H1 (cell line): ENCODE data around the gene PRG2. TPM values are rescaled to one million over a fixed set of nuclear protein-coding genes. Genes with fewer than 3 reads are reported as not detected.

Experiments used
- CTCF ChIA-PET: fragments of 300-600 bp; sonication (Branson Sonifier 250); formaldehyde crosslinking; loops from one replicate; lab custom pipeline; 2021; ENCODE audit not compliant: partially characterized antibody; lab: Charles Lee
- POLR2A ChIA-PET: fragments of 300-600 bp; sonication (Branson Sonifier 250); formaldehyde crosslinking; loops from one replicate; lab custom pipeline; 2021; ENCODE audit warnings: inconsistent platforms; ENCODE audit not compliant: partially characterized antibody; lab: Charles Lee
- DNase-seq, 2 experiments: peaks; one replicate each; pipeline versions ENCODE4 v3.0.0 to v3.0.0-alpha.2; 2010 to 2022; ENCODE audit warnings: low spot score in 2 of 2, low read depth in 1 of 2, mixed read lengths in 1 of 2
- FAIRE-seq: peaks from 2 replicates; lab custom pipeline; 2011; peaks lifted over from hg19 to GRCh38; lab: Jason Lieb, UNC
- H2AFZ ChIP-seq: 2 replicates; pipeline ENCODE4 v1.8.1; 2012; ENCODE audit warnings: low read length, inconsistent platforms
- H2AK5ac ChIP-seq: 2 replicates; pipeline ENCODE4 v1.6.1; 2013; ENCODE audit warnings: low read depth, low read length
- H2BK120ac ChIP-seq: replicated peaks from 2 replicates; pipeline ENCODE3; 2013; ENCODE audit warnings: low read depth, low read length, inconsistent platforms
- H2BK12ac ChIP-seq: 2 replicates; pipeline ENCODE4 v1.6.1; 2013; ENCODE audit warnings: low read depth, low read length
- H2BK15ac ChIP-seq: 2 replicates; pipeline ENCODE4 v1.6.1; 2013; ENCODE audit warnings: low read length
- H2BK20ac ChIP-seq: 2 replicates; pipeline ENCODE4 v1.6.1; 2013; ENCODE audit warnings: low read length
- H2BK5ac ChIP-seq: 2 replicates; pipeline ENCODE4 v1.6.1; 2013; ENCODE audit warnings: low read depth, low read length
- H3K14ac ChIP-seq: 2 replicates; pipeline ENCODE4 v1.6.1; 2013; ENCODE audit warnings: inconsistent platforms; ENCODE audit not compliant: insufficient read length
- H3K18ac ChIP-seq: 2 replicates; pipeline ENCODE4 v1.6.1; 2013; ENCODE audit warnings: low read length; ENCODE audit errors: extremely low read depth
- H3K23ac ChIP-seq: 2 replicates; pipeline ENCODE4 v1.6.1; 2013; ENCODE audit warnings: inconsistent platforms; ENCODE audit not compliant: insufficient read length
- H3K23me2 ChIP-seq: 2 replicates; pipeline ENCODE4 v1.6.1; 2013; ENCODE audit warnings: low read depth, low read length
- H3K27ac ChIP-seq: 2 replicates; pipeline ENCODE4 v1.6.1; 2011; ENCODE audit warnings: low read depth, low read length, inconsistent platforms
- H3K27me3 ChIP-seq, 4 experiments: replicated peaks in 1 of 4; 1 replicate in 1 of 4; 2 replicates in 3 of 4; pipeline versions ENCODE4 v1.6.1 to v1.8.1; 2011 to 2013; ENCODE audit warnings: low read length in 3 of 4, mild to moderate bottlenecking in 3 of 4, inconsistent platforms in 2 of 4, mixed read lengths in 2 of 4, moderate library complexity in 1 of 4; ENCODE audit not compliant: control insufficient read depth in 3 of 4, insufficient read depth in 3 of 4; ENCODE audit errors: extremely low read depth in 1 of 4
- H3K36me3 ChIP-seq, 4 experiments: 2 replicates each; pipeline versions ENCODE4 v1.6.1 to v1.8.1; 2011 to 2013; ENCODE audit warnings: mild to moderate bottlenecking in 4 of 4, low read length in 3 of 4, moderate library complexity in 2 of 4, control low read depth in 1 of 4, inconsistent platforms in 1 of 4; ENCODE audit not compliant: insufficient read depth in 4 of 4, control insufficient read depth in 2 of 4
- H3K4ac ChIP-seq: replicated peaks from 2 replicates; pipeline ENCODE3; 2013; ENCODE audit warnings: low read length, low read depth, mixed read lengths, inconsistent platforms; ENCODE audit not compliant: insufficient read length
- H3K4me1 ChIP-seq, 4 experiments: replicated peaks in 1 of 4; 1 replicate in 1 of 4; 2 replicates in 3 of 4; pipeline versions ENCODE4 v1.6.1 to v1.8.1; 2011 to 2013; ENCODE audit warnings: low read length in 3 of 4, inconsistent platforms in 2 of 4, mixed read lengths in 1 of 4; ENCODE audit not compliant: insufficient read depth in 4 of 4, control insufficient read depth in 3 of 4
- H3K4me2 ChIP-seq, 2 experiments: 2 replicates each; pipeline versions ENCODE4 v1.6.1 to v1.8.1; 2011 to 2013; ENCODE audit warnings: low read depth in 2 of 2, low read length in 2 of 2, control low read depth in 1 of 2, inconsistent platforms in 1 of 2, mild to moderate bottlenecking in 1 of 2; ENCODE audit not compliant: insufficient read depth in 1 of 2
- H3K4me3 ChIP-seq, 4 experiments: fragments of 200-600, 300-600 bp in 1 of 4; sonication (generic), shearing (Covaris generic), sonication (Bioruptor Twin) in 1 of 4; 2 replicates each; pipeline versions ENCODE4 v1.5.1 to v1.8.1; 2011 to 2016; ENCODE audit warnings: low read length in 4 of 4, low read depth in 3 of 4, control low read depth in 2 of 4, inconsistent platforms in 2 of 4, mild to moderate bottlenecking in 2 of 4, mixed read lengths in 1 of 4, moderate library complexity in 1 of 4; ENCODE audit not compliant: insufficient read depth in 2 of 4; ENCODE audit errors: extremely low read depth in 1 of 4
- H3K56ac ChIP-seq: replicated peaks from 2 replicates; pipeline ENCODE3; 2013; ENCODE audit warnings: low read depth, mild to moderate bottlenecking, mixed read lengths, low read length, inconsistent platforms; ENCODE audit not compliant: insufficient read length
- H3K79me1 ChIP-seq: 2 replicates; pipeline ENCODE4 v1.6.1; 2013; ENCODE audit warnings: low read depth, low read length, control low read depth
- H3K79me2 ChIP-seq, 2 experiments: 2 replicates each; pipeline versions ENCODE4 v1.6.1 to v1.8.1; 2012 to 2013; ENCODE audit warnings: low read length in 2 of 2, mild to moderate bottlenecking in 2 of 2, inconsistent platforms in 1 of 2; ENCODE audit not compliant: insufficient read depth in 2 of 2, control insufficient read depth in 1 of 2
- H3K9ac ChIP-seq, 4 experiments: replicated peaks in 1 of 4; 1 replicate in 1 of 4; 2 replicates in 3 of 4; pipeline versions ENCODE4 v1.6.1 to v1.8.1; 2011 to 2013; ENCODE audit warnings: low read depth in 3 of 4, low read length in 3 of 4, control low read depth in 2 of 4, mild to moderate bottlenecking in 2 of 4, moderate library complexity in 2 of 4, inconsistent platforms in 1 of 4; ENCODE audit errors: extremely low read depth in 1 of 4
- H3K9me3 ChIP-seq, 2 experiments: 2 replicates each; pipeline versions ENCODE4 v1.6.1 to v1.8.1; 2012 to 2013; ENCODE audit warnings: mild to moderate bottlenecking in 2 of 2, moderate library complexity in 2 of 2, control low read depth in 1 of 2, inconsistent platforms in 1 of 2, low read depth in 1 of 2, low read length in 1 of 2, mixed read lengths in 1 of 2; ENCODE audit not compliant: insufficient read depth in 2 of 2
- H4K20me1 ChIP-seq, 2 experiments: replicated peaks in 1 of 2; 2 replicates each; pipeline versions ENCODE3 to v1.8.1; 2011 to 2013; ENCODE audit warnings: inconsistent platforms in 2 of 2, low read length in 2 of 2, mild to moderate bottlenecking in 1 of 2; ENCODE audit not compliant: insufficient read depth in 2 of 2, control insufficient read depth in 1 of 2
- H4K5ac ChIP-seq: 2 replicates; pipeline ENCODE4 v1.6.1; 2013; ENCODE audit warnings: low read length, low read depth, mixed read lengths, inconsistent platforms; ENCODE audit not compliant: insufficient read length
- H4K8ac ChIP-seq: 2 replicates; pipeline ENCODE4 v1.8.0; 2013; ENCODE audit warnings: mild to moderate bottlenecking, moderate library complexity, low read length, inconsistent platforms; ENCODE audit not compliant: insufficient read depth; ENCODE audit errors: extremely low read depth
- H4K91ac ChIP-seq: replicated peaks from 2 replicates; pipeline ENCODE3; 2013; ENCODE audit warnings: low read length, mixed read lengths, inconsistent platforms; ENCODE audit not compliant: insufficient read length
- CBX8 ChIP-seq: fragments of 300-800, 300-1000 bp; sonication (generic); IDR thresholded peaks from 2 replicates; pipeline ENCODE4 v1.7.1; 2016; ENCODE audit warnings: low read depth, low read length, borderline replicate concordance
- WGBS, 2 experiments: shearing (Covaris generic) in 1 of 2; methylation state at CpG; one replicate each; pipeline versions ENCODE4 v1.1.6 to v1.1.7; 2013 to 2015; ENCODE audit warnings: low lambda C conversion rate in 2 of 2, mixed read lengths in 2 of 2, inconsistent platforms in 1 of 2, low coverage in 1 of 2, missing lambda C conversion rate in 1 of 2; ENCODE audit not compliant: insufficient replicate concordance in 2 of 2, insufficient coverage in 1 of 2, insufficient read length in 1 of 2; ENCODE audit errors: extremely low coverage in 1 of 2, missing lambda C conversion rate in 1 of 2; 5-methylcytosine and 5-hydroxymethylcytosine counted together
- polyA plus RNA-seq, 7 experiments: library from polyadenylated mRNA; depleted of rRNA in 3 of 7; stranded (reverse) in 5 of 7; unstranded in 2 of 7; fragments of >200 nt in 5 of 7; fragments of 200-250 nt in 2 of 7; gene quantifications; 1 replicate in 5 of 7; 2 replicates in 1 of 7; 4 replicates in 1 of 7; pipeline versions ENCODE4 v1.2.1 to v1.2.3, GENCODE V29; 2011 to 2013; ENCODE audit warnings: missing spikeins in 2 of 7, mixed read lengths in 2 of 7
- total RNA-seq: library from RNA; stranded (reverse); fragmentation: NEBNext Ultra II Directional; extraction: Animal tissue kit (Norgen Biotek cat#: 25700); gene quantifications from 2 replicates; pipeline ENCODE4 v1.2.1, GENCODE V29; 2021

Gene PRG2
- total and polyA plus RNA-seq, 2 of the 8 experiments (the other 6 are each of a cell fraction or from before 2014, with no cell fraction given): 0.32 TPM; not detected in 1

GRCh38 chr11:57343825-57344224 is 46.6 kb downstream of the PRG2 start:
- Histone ChIP-seq H2BK12ac (0 out of 2 replicates have a peak overlapping the region, but pooled peaks have one; percentile 10), H3K23ac (no peak overlapping the region), H3K56ac (no peak overlapping the region), H3K4me3 (no peak overlapping the region), H3K27me3 (peaks cover 0 to 9% (median 7%) of the 10 kb centered on the region in 4 experiments; a peak in 4 of 7 replicates), H3K9me3 (no peaks in the 10 kb centered on the region), H2BK120ac (no peak overlapping the region), H3K14ac (no peak overlapping the region), H4K5ac (no peak overlapping the region), H3K4ac (no peak overlapping the region), H3K9ac (no peak overlapping the region), H4K20me1 (no peaks in the 10 kb centered on the region), H3K79me2 (no peaks in the 10 kb centered on the region), H4K8ac (no peak overlapping the region), H3K23me2 (no peaks in the 10 kb centered on the region), H3K27ac (no peak overlapping the region), H2AK5ac (no peak overlapping the region), H2BK20ac (no peak overlapping the region), H2AFZ (0 out of 2 replicates have a peak overlapping the region, but pooled peaks have one; percentile 49), H4K91ac (no peak overlapping the region), H2BK15ac (no peak overlapping the region), H3K4me1 (peaks cover 5 to 14% (median 7%) of the 10 kb centered on the region in 4 experiments; a peak in 6 of 7 replicates), H3K36me3 (no peaks in the 10 kb centered on the region), H3K79me1 (no peaks in the 10 kb centered on the region), H3K18ac (no peak overlapping the region), H2BK5ac (no peak overlapping the region), H3K4me2 (no peak overlapping the region)
- TF ChIP-seq CBX8: no peak
- DNase-seq: no peak
- no peak for FAIRE-seq
- WGBS, 2 experiments: 81% methylated on average over 7 of the region's 7 CpGs; no CpG with 5 or more reads in 1 of the 2 experiments
- POLR2A ChIA-PET: interaction anchor here (1.5 to 45.7 kb wide), 2 partner anchors 36 to 295 kb away, joined by 3 to 1279 read pairs; partner anchors contain the start of gene TNKS1BP1
- CTCF ChIA-PET: interaction anchor here (0.8 to 6.3 kb wide), 10 partner anchors 9 to 297 kb away, joined by 3 to 49 read pairs (median 4); partner anchors contain the start of genes RTN4RL2 and TIMM10
